ENCODE results near the gene CPNE4. TPM values are rescaled to one million over a fixed set of nuclear protein-coding genes. Genes with fewer than 3 reads are reported as not detected.
"Not testable (repeated sequence)": the region's sequence is repeated elsewhere in the genome, so short reads cannot be mapped to it uniquely, and the experiment has no call there.

Gene CPNE4
- total RNA-seq, 2 donors from 2014 or later = 1.2 to 7.6 TPM

GRCh38 chr3:131538968-131539367, 495.8 kb downstream of the CPNE4 start:
- DNase-seq (no peak), ATAC-seq (no peak)
- intact Hi-C loops (cut with DNase I) = no loop called here

- intact Hi-C loops (cut with DNase I) = no loop called here
- DNase-seq = no peak
- no peak for ATAC-seq
These were observed 497.3 kb downstream of the CPNE4 start for GRCh38 chr3:131537531-131537930.

GRCh38 chr3:131535596-131535995, 499.2 kb downstream of the CPNE4 start:
- ATAC-seq (no peak), DNase-seq (no peak)
- intact Hi-C loops (cut with DNase I) = no loop called here

GRCh38 chr3:131535131-131535530, 499.7 kb downstream of the CPNE4 start:
- intact Hi-C loops (cut with DNase I) = no loop called here
- ATAC-seq = no peak
- no peak for DNase-seq

GRCh38 chr3:131532645-131533044, 502.2 kb downstream of the CPNE4 start:
- intact Hi-C loops (cut with DNase I) = no loop called here
- no peak for ATAC-seq
- no peak for DNase-seq

GRCh38 chr3:131530843-131531242, 504.0 kb downstream of the CPNE4 start:
- intact Hi-C loops (cut with DNase I) = no loop called here
- ATAC-seq = no peak
- DNase-seq = no peak

GRCh38 chr3:131530388-131530787, 504.4 kb downstream of the CPNE4 start:
- intact Hi-C loops (cut with DNase I) = no loop called here
- ATAC-seq (no peak), DNase-seq (no peak)

GRCh38 chr3:131526801-131527347, 507.9 kb downstream of the CPNE4 start:
- intact Hi-C loops (cut with DNase I) = no loop called here
- peak; percentile 68 for DNase-seq
- peak; percentile 94 to 97 for ATAC-seq

- intact Hi-C loops (cut with DNase I) = no loop called here
These were observed 516.1 kb downstream of the CPNE4 start for GRCh38 chr3:131518680-131519079.

GRCh38 chr3:131505421-131505820, 529.4 kb downstream of the CPNE4 start:
- no peak for DNase-seq
- no peak for ATAC-seq
- intact Hi-C loops (cut with DNase I) = loop anchor here in 1 of 2 donors (10.0 kb wide), 1 partner anchor 121 kb away; the partner anchor contains the start of gene NUDT16

More at GRCh38 chr3:131518680-131519079, 516.1 kb downstream of the CPNE4 start:
- ATAC-seq = no peak
- DNase-seq = no peak

GRCh38 chr3:131503320-131503635, 531.5 kb downstream of the CPNE4 start:
- no peak for DNase-seq
- intact Hi-C loops (cut with DNase I) = loop anchor here in 1 of 2 donors (10.0 kb wide), 1 partner anchor 118 kb away; the partner anchor contains the start of gene NUDT16

GRCh38 chr3:131502530-131503319, 532.1 kb downstream of the CPNE4 start, which contains the start of gene MRPL3:
TSS of gene MRPL3 (minus strand) at chr3:131502971. CDS start at chr3:131502821, 150 bp downstream.
- intact Hi-C loops (cut with DNase I) = loop anchor here in 1 of 2 donors (10.0 kb wide), 1 partner anchor 118 kb away; the partner anchor contains the start of gene NUDT16
- peak; percentile 96 to 98 for ATAC-seq
- peak; percentile 91 for DNase-seq

More at GRCh38 chr3:131503320-131503635, 531.5 kb downstream of the CPNE4 start:
- peak in 1 of 2 donors; percentile 11 for ATAC-seq

GRCh38 chr3:131501949-131502348, 532.9 kb downstream of the CPNE4 start:
- DNase-seq (no peak), ATAC-seq (no peak)
- intact Hi-C loops (cut with DNase I) = loop anchor here in 1 of 2 donors (10.0 kb wide), 1 partner anchor 117 kb away; the partner anchor contains the start of gene NUDT16

GRCh38 chr3:131494706-131495105, 540.1 kb downstream of the CPNE4 start:
- no peak for ATAC-seq
- intact Hi-C loops (cut with DNase I) = no loop called here
- no peak for DNase-seq

- DNase-seq = no peak
- intact Hi-C loops (cut with DNase I) = no loop called here
These were observed 543.0 kb downstream of the CPNE4 start for GRCh38 chr3:131491775-131492174.

GRCh38 chr3:131491084-131491483, 543.7 kb downstream of the CPNE4 start:
- intact Hi-C loops (cut with DNase I) = no loop called here
- no peak for ATAC-seq
- DNase-seq = no peak

More at GRCh38 chr3:131491775-131492174, 543.0 kb downstream of the CPNE4 start:
- no peak for ATAC-seq

- DNase-seq; ATAC-seq; intact Hi-C loops (cut with DNase I): not testable (repeated sequence)
These were observed 548.3 kb downstream of the CPNE4 start for GRCh38 chr3:131486545-131486944.

- intact Hi-C loops (cut with DNase I) = no loop called here
- ATAC-seq = no peak
These were observed 549.7 kb downstream of the CPNE4 start for GRCh38 chr3:131485119-131485518.

GRCh38 chr3:131484496-131485111, 550.2 kb downstream of the CPNE4 start:
- ATAC-seq (no peak), DNase-seq (no peak)
- intact Hi-C loops (cut with DNase I) = no loop called here

More at GRCh38 chr3:131485119-131485518, 549.7 kb downstream of the CPNE4 start:
- no peak for DNase-seq
